Spleen (tissue), 11 donors: Measurements from ENCODE around the gene TRABD2B. TPM values are rescaled to one million over a fixed set of nuclear protein-coding genes. Genes with fewer than 3 reads are reported as not detected.
A peak's percentile ranks its signal among the peaks of the same experiment; 100 is the strongest.

Experiments
- DNase-seq: peaks from one replicate; pipeline ENCODE4 v3.0.0-alpha.2; 2020
- H3K27ac ChIP-seq, 8 donors: fragments of 200-600 bp; sonication (generic) in 7 of 8; 1 replicate in 4 of 8; 2 replicates in 4 of 8; pipeline versions ENCODE4 v1.5.0 to v1.8.0; 2016 to 2021; ENCODE audit warnings: inconsistent platforms in 4 of 8, mild to moderate bottlenecking in 4 of 8, moderate library complexity in 1 of 8
- H3K27me3 ChIP-seq, 7 donors: fragments of 200-600 bp; sonication (generic) in 6 of 7; replicated peaks in 1 of 7; 1 replicate in 4 of 7; 2 replicates in 3 of 7; pipeline versions ENCODE4 v1.5.0 to v1.8.0; 2016 to 2021; ENCODE audit warnings: inconsistent platforms in 3 of 7, mild to moderate bottlenecking in 1 of 7
- H3K36me3 ChIP-seq, 6 donors: fragments of 200-600 bp; sonication (generic) in 5 of 6; 1 replicate in 4 of 6; 2 replicates in 2 of 6; pipeline versions ENCODE4 v1.5.0 to v1.8.0; 2016 to 2021; ENCODE audit warnings: inconsistent platforms in 2 of 6
- H3K4me1 ChIP-seq, 6 donors: fragments of 200-600 bp; sonication (generic) in 5 of 6; 1 replicate in 3 of 6; 2 replicates in 3 of 6; pipeline versions ENCODE4 v1.5.0 to v1.8.0; 2016 to 2021; ENCODE audit warnings: inconsistent platforms in 3 of 6
- H3K4me3 ChIP-seq, 8 donors: fragments of 200-600 bp; sonication (generic) in 7 of 8; 1 replicate in 4 of 8; 2 replicates in 4 of 8; pipeline versions ENCODE4 v1.5.0 to v1.8.0; 2016 to 2021; ENCODE audit warnings: inconsistent platforms in 4 of 8, mild to moderate bottlenecking in 4 of 8, moderate library complexity in 2 of 8
- H3K9me3 ChIP-seq, 8 donors: fragments of 200-600 bp; sonication (generic) in 7 of 8; 1 replicate in 4 of 8; 2 replicates in 4 of 8; pipeline versions ENCODE4 v1.5.0 to v1.8.0; 2016 to 2021; ENCODE audit warnings: inconsistent platforms in 4 of 8
- CTCF ChIP-seq, 11 experiments: fragments of 200-600 bp in 7 of 11; fragments of 450-650 bp in 4 of 11; sonication (generic) in 4 of 11; IDR thresholded peaks in 8 of 11; conservative IDR thresholded peaks in 3 of 11; 1 replicate in 7 of 11; 2 replicates in 4 of 11; pipeline versions ENCODE4 v1.4.0 to v1.8.0; 2016 to 2021; ENCODE audit warnings: antibody characterized with exemption in 11 of 11, inconsistent platforms in 4 of 11, mild to moderate bottlenecking in 1 of 11
- POLR2A ChIP-seq, 3 donors: fragments of 450-650 bp; IDR thresholded peaks; one replicate each; pipeline ENCODE4 v1.5.1; 2017; ENCODE audit warnings: antibody characterized with exemption in 3 of 3, mild to moderate bottlenecking in 1 of 3
- POLR2AphosphoS5 ChIP-seq, 3 donors: sonication (generic); formaldehyde crosslinking; IDR thresholded peaks; one replicate each; pipeline ENCODE4 v1.5.1; 2017; ENCODE audit warnings: antibody characterized with exemption in 3 of 3
- WGBS, 5 donors: extraction: QIAGEN DNeasy Blood & Tissue Kit in 3 of 5; methylation state at CpG; one replicate each; pipeline versions ENCODE4 v1.1.5 to v1.1.7; 2013 to 2018; 5-methylcytosine and 5-hydroxymethylcytosine counted together
- intact Hi-C: fragments of 100-400 bp; cut with DNase I; formaldehyde crosslinking; loops from one replicate; pipeline ENCODE4 v1.15.0; 2023; ENCODE audit warnings: low total_unique reads
- polyA plus RNA-seq, 3 donors: library from polyadenylated mRNA; stranded (reverse); fragments of 200-250 nt; gene quantifications; one replicate each; pipeline ENCODE4 v1.2.1, GENCODE V29; 2013
- total RNA-seq, 7 donors: library from RNA; depleted of rRNA in 3 of 7; stranded (reverse); fragments of >200 nt in 3 of 7; fragmentation: NEBNext Ultra II Directional in 4 of 7; extraction: Animal tissue kit (Norgen Biotek cat#: 25700) in 4 of 7; gene quantifications; one replicate each; pipeline versions ENCODE4 v1.1.0 to v1.2.1, GENCODE V29; 2016 to 2021
- donor health status: healthy with polysubstance abuse.
- donor health status: DM: no; HTN: no; CAD: no; lungs with moderate emphysema.
- donor health status: DM: no; HTN: no; CAD: no.
- donor health status: Bipolar disorder and iron deficiency.
- donor health status: healthy.
- donor health status: DM: no; HTN: no; CAD: no.
- donor health status: DM: yes; HTN: yes; CAD: no.

The TRABD2B gene
- total and polyA plus RNA-seq, 10 donors: 0.11 to 3.5 (median 0.64) TPM

- whole genome bisulfite sequencing, 5 donors: 58 to 76% (median 69%) methylated on average over 3 of the region's 3 CpGs
- intact Hi-C loops: no loop called here
- H3K9me3 ChIP-seq: no peaks in the 10 kb centered on the region
- no peak overlapping the region for H3K27ac ChIP-seq
- no peaks in the 10 kb centered on the region for H3K4me1 ChIP-seq
- H3K36me3 ChIP-seq: no peaks in the 10 kb centered on the region
- no peak for DNase-seq
- H3K4me3 ChIP-seq: no peak overlapping the region
- TF ChIP-seq POLR2A (IDR thresholded peaks at IDR 0.05): no peak
- TF ChIP-seq CTCF (IDR thresholded peaks at IDR 0.05 in 8 of 11, conservative IDR thresholded peaks at IDR 0.05 in 3 of 11): no peak
- no peak for TF ChIP-seq POLR2AphosphoS5 (IDR thresholded peaks at IDR 0.05)
- H3K27me3 ChIP-seq: peaks cover 0 to 24% (median 0%) of the 10 kb centered on the region in 7 donors
Measured at GRCh38 chr1:48022306-48022705, 25.1 kb upstream of the TRABD2B start.

GRCh38 chr1:48021792-48022191 lies 24.6 kb upstream of the TRABD2B start:
- Histone ChIP-seq H3K4me1 (no peaks in the 10 kb centered on the region), H3K4me3 (no peak overlapping the region), H3K27me3 (peaks cover 0 to 30% (median 4%) of the 10 kb centered on the region in 7 donors), H3K36me3 (no peaks in the 10 kb centered on the region), H3K9me3 (no peaks in the 10 kb centered on the region), H3K27ac (no peak overlapping the region)
- no peak for DNase-seq
- intact Hi-C loops: no loop called here
- TF ChIP-seq POLR2AphosphoS5 (IDR thresholded peaks at IDR 0.05) (no peak), CTCF (IDR thresholded peaks at IDR 0.05 in 8 of 11, conservative IDR thresholded peaks at IDR 0.05 in 3 of 11) (no peak), POLR2A (IDR thresholded peaks at IDR 0.05) (no peak)
- WGBS, 5 donors: 73 to 88% (median 76%) methylated on average over 2 of the region's 2 CpGs

- H3K4me3 ChIP-seq: no peak overlapping the region
- H3K27ac ChIP-seq: peak overlapping the region in 4 of 8 donors; percentile 35 to 63 (median 54)
- 58 to 83% (median 68%) methylated on average over 2 to 6 of the region's 6 CpGs for WGBS, 5 donors
- H3K9me3 ChIP-seq: no peaks in the 10 kb centered on the region
- H3K4me1 ChIP-seq: no peaks in the 10 kb centered on the region
- no peak for DNase-seq
- intact Hi-C loops: no loop called here
- H3K27me3 ChIP-seq: peaks cover 0 to 35% (median 7%) of the 10 kb centered on the region in 7 donors
- H3K36me3 ChIP-seq: no peaks in the 10 kb centered on the region
- no peak for TF ChIP-seq CTCF (IDR thresholded peaks at IDR 0.05 in 8 of 11, conservative IDR thresholded peaks at IDR 0.05 in 3 of 11)
- TF ChIP-seq POLR2A (IDR thresholded peaks at IDR 0.05): no peak
- TF ChIP-seq POLR2AphosphoS5 (IDR thresholded peaks at IDR 0.05): peak in 2 of 3 donors; percentile 35 to 63
Measured at GRCh38 chr1:48019714-48020315, 22.6 kb upstream of the TRABD2B start.

- Histone ChIP-seq H3K36me3 (no peaks in the 10 kb centered on the region), H3K9me3 (no peaks in the 10 kb centered on the region), H3K27ac (peak overlapping the region in 2 of 8 donors; percentile 30 to 63), H3K27me3 (peaks cover 0 to 35% (median 7%) of the 10 kb centered on the region in 7 donors), H3K4me1 (no peaks in the 10 kb centered on the region), H3K4me3 (no peak overlapping the region)
- DNase-seq: no peak
- intact Hi-C loops: no loop called here
- TF ChIP-seq POLR2A (IDR thresholded peaks at IDR 0.05) (no peak), CTCF (IDR thresholded peaks at IDR 0.05 in 8 of 11, conservative IDR thresholded peaks at IDR 0.05 in 3 of 11) (no peak), POLR2AphosphoS5 (IDR thresholded peaks at IDR 0.05) (no peak)
- WGBS, 5 donors: 68 to 93% (median 84%) methylated on average over 5 of the region's 5 CpGs
Measured at GRCh38 chr1:48018799-48019198, 21.6 kb upstream of the TRABD2B start.
